HG03097 (cell line): ENCODE measurements around the gene USP4.
"Not testable (repeated sequence)": the region's sequence is repeated elsewhere in the genome, so short reads cannot be mapped to it uniquely, and the experiment has no call there.

Experiments used
- ATAC-seq: cut with Tn5 transposase; IDR thresholded peaks from one replicate; pipeline ENCODE4 v1.9.1; 2021; ENCODE audit not compliant: unreplicated experiment, low FRiP score

USP4 gene

GRCh38 chr3:49255112-49255511 lies 84.7 kb downstream of the USP4 start:
- no peak for ATAC-seq

GRCh38 chr3:49253512-49253911 lies 86.3 kb downstream of the USP4 start:
- no peak for ATAC-seq

- ATAC-seq: no peak
Observed at GRCh38 chr3:49248840-49249227, 91.0 kb downstream of the USP4 start.

GRCh38 chr3:49244581-49245205 lies 95.2 kb downstream of the USP4 start:
- no peak for ATAC-seq

- ATAC-seq: not testable (repeated sequence)
Observed at GRCh38 chr3:49240091-49240490, 99.8 kb downstream of the USP4 start.

GRCh38 chr3:49238274-49239127 lies 101.4 kb downstream of the USP4 start:
- ATAC-seq: no peak

GRCh38 chr3:49237344-49237743 lies 102.5 kb downstream of the USP4 start:
- ATAC-seq: no peak

GRCh38 chr3:49236226-49236625 lies 103.6 kb downstream of the USP4 start:
- no peak for ATAC-seq

- ATAC-seq: not testable (repeated sequence)
Observed at GRCh38 chr3:49228817-49229216, 111.0 kb downstream of the USP4 start.
